Adrenal gland (tissue), 5 donors: ENCODE results near the gene UFSP2.

Source experiments
- POLR2A ChIP-seq, 2 donors: fragments of 450-650 bp; IDR thresholded peaks; one replicate each; pipeline ENCODE4 v1.6.1; 2017; ENCODE audit warnings: antibody characterized with exemption in 2 of 2, mild to moderate bottlenecking in 2 of 2, moderate library complexity in 1 of 2
- TF ChIP-seq, protein P1 (sequence below), 6 experiments: fragments of 450-650 bp in 4 of 6; fragments of 200-600 bp in 2 of 6; sonication (generic) in 1 of 6; IDR thresholded peaks; 1 replicate in 5 of 6; 2 replicates in 1 of 6; pipeline versions ENCODE4 v1.5.1 to v1.8.0; 2016 to 2021; ENCODE audit warnings: antibody characterized with exemption in 6 of 6, mild to moderate bottlenecking in 2 of 6, moderate library complexity in 1 of 6
- donor health status: DM: no; HTN: no; CAD: no.

DNA sequence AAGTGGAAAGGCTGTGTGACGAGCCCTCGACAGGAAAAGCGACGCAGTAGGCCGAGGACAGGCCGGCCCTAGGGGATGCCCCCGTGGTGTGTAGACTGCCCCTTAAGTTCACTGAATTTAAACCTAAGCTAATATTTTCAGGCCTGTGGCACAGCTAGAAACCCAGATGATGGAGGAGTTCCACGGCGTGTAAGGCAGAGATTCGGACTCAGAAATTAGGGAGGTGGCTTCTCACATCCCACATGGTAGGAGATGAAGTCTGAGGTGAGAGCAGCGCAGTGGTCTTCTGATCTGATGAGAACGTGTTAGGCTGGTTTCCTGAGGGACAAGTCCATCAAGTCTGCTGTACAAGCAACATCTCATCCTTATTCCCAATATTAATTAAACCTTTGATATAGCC, 37.8 kb downstream of the UFSP2 start:
- TF ChIP-seq, protein P1, sequence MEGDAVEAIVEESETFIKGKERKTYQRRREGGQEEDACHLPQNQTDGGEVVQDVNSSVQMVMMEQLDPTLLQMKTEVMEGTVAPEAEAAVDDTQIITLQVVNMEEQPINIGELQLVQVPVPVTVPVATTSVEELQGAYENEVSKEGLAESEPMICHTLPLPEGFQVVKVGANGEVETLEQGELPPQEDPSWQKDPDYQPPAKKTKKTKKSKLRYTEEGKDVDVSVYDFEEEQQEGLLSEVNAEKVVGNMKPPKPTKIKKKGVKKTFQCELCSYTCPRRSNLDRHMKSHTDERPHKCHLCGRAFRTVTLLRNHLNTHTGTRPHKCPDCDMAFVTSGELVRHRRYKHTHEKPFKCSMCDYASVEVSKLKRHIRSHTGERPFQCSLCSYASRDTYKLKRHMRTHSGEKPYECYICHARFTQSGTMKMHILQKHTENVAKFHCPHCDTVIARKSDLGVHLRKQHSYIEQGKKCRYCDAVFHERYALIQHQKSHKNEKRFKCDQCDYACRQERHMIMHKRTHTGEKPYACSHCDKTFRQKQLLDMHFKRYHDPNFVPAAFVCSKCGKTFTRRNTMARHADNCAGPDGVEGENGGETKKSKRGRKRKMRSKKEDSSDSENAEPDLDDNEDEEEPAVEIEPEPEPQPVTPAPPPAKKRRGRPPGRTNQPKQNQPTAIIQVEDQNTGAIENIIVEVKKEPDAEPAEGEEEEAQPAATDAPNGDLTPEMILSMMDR (IDR thresholded peaks at IDR 0.05), result no peak
- TF ChIP-seq POLR2A (IDR thresholded peaks at IDR 0.05), result no peak
